Gastrocnemius medialis (tissue), 4 donors: ENCODE measurements around the gene CATSPER4.

ENCODE experiments used
- CTCF ChIP-seq, 5 experiments: fragments of 450-650 bp in 3 of 5; fragments of 200-600 bp in 2 of 5; sonication (generic) in 2 of 5; IDR thresholded peaks in 4 of 5; conservative IDR thresholded peaks in 1 of 5; 1 replicate in 4 of 5; 2 replicates in 1 of 5; pipeline ENCODE4 v1.5.1; 2016 to 2019; ENCODE audit warnings: antibody characterized with exemption in 5 of 5, mild to moderate bottlenecking in 3 of 5, moderate library complexity in 3 of 5
- POLR2A ChIP-seq, 2 donors: fragments of 450-650 bp; IDR thresholded peaks; one replicate each; pipeline ENCODE4 v1.6.1; 2017; ENCODE audit warnings: antibody characterized with exemption in 2 of 2, mild to moderate bottlenecking in 2 of 2, moderate library complexity in 2 of 2

DNA sequence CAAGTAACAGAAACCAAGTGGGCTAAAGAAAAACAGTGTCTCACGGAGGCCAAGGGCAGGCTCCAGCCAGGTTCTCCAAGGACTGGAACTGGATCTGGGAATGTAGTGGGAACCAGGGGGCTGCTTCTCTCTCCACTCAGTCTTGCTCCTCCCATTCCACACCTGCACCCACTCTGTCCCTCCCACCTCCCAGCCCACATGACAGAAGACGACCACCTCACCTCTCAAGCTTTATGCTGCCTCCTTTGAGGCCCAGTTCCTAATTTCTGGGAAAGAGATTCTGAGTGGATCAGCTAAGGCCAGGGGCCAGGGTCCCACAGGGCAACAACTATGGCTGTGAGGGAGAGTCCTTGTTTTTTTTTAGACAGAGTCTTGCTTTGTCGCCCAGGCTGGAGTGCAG, 24.8 kb downstream of the CATSPER4 start:
- TF ChIP-seq CTCF (IDR thresholded peaks at IDR 0.05 in 4 of 5, conservative IDR thresholded peaks at IDR 0.05 in 1 of 5) (no peak), POLR2A (IDR thresholded peaks at IDR 0.05) (no peak)
